ENCODE data around the gene PITPNM2. TPM values are rescaled to one million over a fixed set of nuclear protein-coding genes. Genes with fewer than 3 reads are reported as not detected.

PITPNM2 gene
- total and polyA plus RNA-seq, 2 experiments from 2014 or later, result 0.82 to 3.0 TPM

- Histone ChIP-seq H3K4me3 (no peak overlapping the region), H3K4me2 (no peak overlapping the region), H2AFZ (no peak overlapping the region), H3K9me2 (ENCODE audit: insufficient read depth) (no peaks in the 10 kb centered on the region), H3K4me1 (ENCODE audit: insufficient read depth) (peaks cover 13% of the 10 kb centered on the region), H3F3A (replicated peaks; ENCODE audit: low read depth) (no peaks in the 10 kb centered on the region; the same call in 1 of the 2 replicates), H3K79me2 (replicated peaks; ENCODE audit: insufficient read depth) (no peaks in the 10 kb centered on the region), H3K27ac (ENCODE audit: low read depth) (no peak overlapping the region), H3K27me3 (ENCODE audit: insufficient read depth) (no peaks in the 10 kb centered on the region), H3K36me3 (ENCODE audit: insufficient read depth) (no peaks in the 10 kb centered on the region), H4K20me1 (replicated peaks; ENCODE audit: insufficient read depth) (no peaks in the 10 kb centered on the region; the same call in 1 of the 2 replicates)
- H3K27me3 Mint-ChIP-seq (ENCODE audit: insufficient read depth, low read depth, poor library complexity), result peaks cover 17% of the 10 kb centered on the region
- ATAC-seq (peak; percentile 37), DNase-seq (ENCODE audit: low spot score) (peak; percentile 11)
- H3K27ac Mint-ChIP-seq, result no peak overlapping the region; the same call in 1 of the 2 replicates
- no peak overlapping the region; the same call in 2 of the 3 replicates for H3K4me3 Mint-ChIP-seq
- H3K4me1 Mint-ChIP-seq, result peaks cover 30% of the 10 kb centered on the region
- TF ChIP-seq REST (IDR thresholded peaks at IDR 0.05; ENCODE audit: unreplicated experiment), result no peak
- no peak for TF ChIP-seq NANOG (IDR thresholded peaks at IDR 0.05; ENCODE audit: borderline replicate concordance)
- no peak for TF ChIP-seq ZNF462 (CRISPR knock-in tag; IDR thresholded peaks at IDR 0.05)
- no peak for TF ChIP-seq ETS1 (IDR thresholded peaks at IDR 0.05)
- TF ChIP-seq STAT1 (IDR thresholded peaks at IDR 0.05; ENCODE audit: unreplicated experiment), result no peak
- TF ChIP-seq EZH2 (IDR thresholded peaks at IDR 0.05; ENCODE audit: low read depth, unreplicated experiment), result no peak
- no peaks in the 10 kb centered on the region for H3K36me3 Mint-ChIP-seq (ENCODE audit: low read depth)
- H3K9me3 Mint-ChIP-seq, result peaks cover 3% of the 10 kb centered on the region; the same call in 1 of the 3 replicates
Observed at GRCh38 chr12:123139926-123140675, 10.8 kb downstream of the PITPNM2 start.

Measured in GM23338 (cell line).